KMS-11 (cell line): Measurements from ENCODE around the gene DPAGT1.

Source experiments
- H2AFZ ChIP-seq: fragments of 200-600 bp; sonication (generic); 2 replicates; pipeline ENCODE4 v1.6.1; 2016; ENCODE audit warnings: antibody characterized with exemption, mixed run types, low read depth
- H3K27ac ChIP-seq: fragments of 200-600 bp; sonication (generic); 2 replicates; pipeline ENCODE4 v1.6.1; 2016; ENCODE audit warnings: mild to moderate bottlenecking, mixed run types
- H3K27me3 ChIP-seq: fragments of 200-600 bp; sonication (generic); 2 replicates; pipeline ENCODE4 v1.6.1; 2017; ENCODE audit warnings: mild to moderate bottlenecking, low read depth, mixed run types, moderate library complexity; ENCODE audit not compliant: insufficient read depth
- H3K36me3 ChIP-seq: fragments of 200-600 bp; sonication (generic); 2 replicates; pipeline ENCODE4 v1.6.1; 2017; ENCODE audit warnings: mild to moderate bottlenecking, mixed run types; ENCODE audit not compliant: insufficient read depth
- H3K4me1 ChIP-seq: fragments of 200-600 bp; sonication (generic); 2 replicates; pipeline ENCODE4 v1.6.1; 2016; ENCODE audit warnings: mild to moderate bottlenecking, low read depth, mixed run types; ENCODE audit not compliant: poor library complexity, severe bottlenecking
- H3K4me2 ChIP-seq: fragments of 200-600 bp; sonication (generic); 2 replicates; pipeline ENCODE4 v1.7.0; 2016; ENCODE audit warnings: mild to moderate bottlenecking, mixed run types
- H3K4me3 ChIP-seq: fragments of 200-600 bp; sonication (generic); IDR thresholded peaks from 2 replicates; pipeline ENCODE4 v1.6.1; 2017; ENCODE audit warnings: low read depth, low read length, mixed read lengths; ENCODE audit not compliant: insufficient read depth
- H3K79me2 ChIP-seq: fragments of 200-600 bp; sonication (generic); 2 replicates; pipeline ENCODE4 v1.6.1; 2016; ENCODE audit warnings: low read depth, mixed run types; ENCODE audit not compliant: insufficient read depth
- H3K9ac ChIP-seq: fragments of 200-600 bp; sonication (generic); 2 replicates; pipeline ENCODE4 v1.6.1; 2016; ENCODE audit warnings: mild to moderate bottlenecking, mixed run types
- H4K20me1 ChIP-seq: fragments of 200-600 bp; sonication (generic); 2 replicates; pipeline ENCODE4 v1.6.1; 2016; ENCODE audit warnings: mild to moderate bottlenecking, mixed run types; ENCODE audit not compliant: insufficient read depth
- CTCF ChIP-seq: fragments of 200-600 bp; sonication (generic); conservative IDR thresholded peaks from 2 replicates; pipeline ENCODE4 v1.6.1; 2017; ENCODE audit warnings: low read depth, mild to moderate bottlenecking, antibody characterized with exemption, low read length, moderate library complexity, mixed read lengths

The DPAGT1 gene

GRCh38 chr11:119115484-119116234 lies 14.0 kb upstream of the DPAGT1 start:
- Histone ChIP-seq H3K4me2 (no peak overlapping the region), H3K27me3 (no peaks in the 10 kb centered on the region), H3K27ac (no peak overlapping the region), H3K4me1 (peaks cover 15% of the 10 kb centered on the region), H3K36me3 (no peaks in the 10 kb centered on the region), H4K20me1 (no peaks in the 10 kb centered on the region), H3K4me3 (no peak overlapping the region), H3K9ac (no peak overlapping the region), H2AFZ (no peak overlapping the region), H3K79me2 (no peaks in the 10 kb centered on the region)
- no peak for TF ChIP-seq CTCF

- Histone ChIP-seq H3K4me3 (no peak overlapping the region), H3K4me2 (no peak overlapping the region), H3K79me2 (peaks cover 3% of the 10 kb centered on the region; the same call in 1 of the 2 replicates), H3K27ac (no peak overlapping the region), H3K36me3 (no peaks in the 10 kb centered on the region), H3K9ac (no peak overlapping the region), H3K27me3 (no peaks in the 10 kb centered on the region), H4K20me1 (no peaks in the 10 kb centered on the region), H3K4me1 (peaks cover 3% of the 10 kb centered on the region), H2AFZ (no peak overlapping the region)
- no peak for TF ChIP-seq CTCF
These were observed 12.7 kb upstream of the DPAGT1 start for GRCh38 chr11:119114351-119114750.

GRCh38 chr11:119113716-119114115 lies 12.1 kb upstream of the DPAGT1 start:
- Histone ChIP-seq H3K9ac (no peak overlapping the region), H4K20me1 (no peaks in the 10 kb centered on the region), H2AFZ (no peak overlapping the region), H3K27me3 (no peaks in the 10 kb centered on the region), H3K4me3 (no peak overlapping the region), H3K36me3 (no peaks in the 10 kb centered on the region), H3K4me1 (peaks cover 6% of the 10 kb centered on the region), H3K4me2 (no peak overlapping the region), H3K27ac (no peak overlapping the region), H3K79me2 (peaks cover 9% of the 10 kb centered on the region; the same call in 1 of the 2 replicates)
- no peak for TF ChIP-seq CTCF

- H3K4me2 ChIP-seq, result no peak overlapping the region
- H3K9ac ChIP-seq, result no peak overlapping the region
- peaks cover 16% of the 10 kb centered on the region for H3K79me2 ChIP-seq
- no peak overlapping the region for H3K27ac ChIP-seq
- H3K27me3 ChIP-seq, result no peaks in the 10 kb centered on the region
- no peak overlapping the region for H3K4me3 ChIP-seq
- no peak for TF ChIP-seq CTCF
- no peaks in the 10 kb centered on the region for H4K20me1 ChIP-seq
- H3K4me1 ChIP-seq, result peaks cover 10% of the 10 kb centered on the region
- H3K36me3 ChIP-seq, result no peaks in the 10 kb centered on the region
- H2AFZ ChIP-seq, result no peak overlapping the region
These were observed 10.8 kb upstream of the DPAGT1 start for GRCh38 chr11:119112314-119113020.
